Measurements from ENCODE around the gene ANKRD44.

The ANKRD44 gene

GRCh38 chr2:197204519-197205250 lies 105.9 kb downstream of the ANKRD44 start:
- TF ChIP-seq CTCF (IDR thresholded peaks at IDR 0.05; ENCODE audit: low read depth, low read length) (no peak), MAX (IDR thresholded peaks at IDR 0.05; ENCODE audit: low read depth, low read length) (no peak), MYC (IDR thresholded peaks at IDR 0.05; ENCODE audit: low read depth, low read length) (no peak), POLR2A (IDR thresholded peaks at IDR 0.05; ENCODE audit: extremely low read depth, insufficient read length) (no peak)
- DNase-seq (ENCODE audit: low read depth) = no peak
- H3K4me3 ChIP-seq (ENCODE audit: low read depth, low read length) = no peak overlapping the region

GRCh38 chr2:197201874-197202273 lies 108.7 kb downstream of the ANKRD44 start:
- no peak overlapping the region for H3K4me3 ChIP-seq (ENCODE audit: low read depth, low read length)
- DNase-seq (ENCODE audit: low read depth) = no peak
- TF ChIP-seq POLR2A (IDR thresholded peaks at IDR 0.05; ENCODE audit: extremely low read depth, insufficient read length) = no peak
- TF ChIP-seq MAX (IDR thresholded peaks at IDR 0.05; ENCODE audit: low read depth, low read length) = no peak
- no peak for TF ChIP-seq MYC (IDR thresholded peaks at IDR 0.05; ENCODE audit: low read depth, low read length)
- no peak for TF ChIP-seq CTCF (IDR thresholded peaks at IDR 0.05; ENCODE audit: low read depth, low read length)

- H3K4me3 ChIP-seq (ENCODE audit: low read depth, low read length) = no peak overlapping the region
- no peak for DNase-seq (ENCODE audit: low read depth)
Observed at GRCh38 chr2:197200762-197201058, 109.9 kb downstream of the ANKRD44 start.

GRCh38 chr2:197200051-197200761 lies 110.4 kb downstream of the ANKRD44 start:
- peak; percentile 65 for DNase-seq (ENCODE audit: low read depth)
- no peak for TF ChIP-seq MYC (IDR thresholded peaks at IDR 0.05; ENCODE audit: low read depth, low read length)
- H3K4me3 ChIP-seq (ENCODE audit: low read depth, low read length) = no peak overlapping the region

More at GRCh38 chr2:197200762-197201058, 109.9 kb downstream of the ANKRD44 start:
- TF ChIP-seq MAX (IDR thresholded peaks at IDR 0.05; ENCODE audit: low read depth, low read length) (no peak), POLR2A (IDR thresholded peaks at IDR 0.05; ENCODE audit: extremely low read depth, insufficient read length) (no peak), CTCF (IDR thresholded peaks at IDR 0.05; ENCODE audit: low read depth, low read length) (no peak), MYC (IDR thresholded peaks at IDR 0.05; ENCODE audit: low read depth, low read length) (no peak)

GRCh38 chr2:197198890-197199289 lies 111.7 kb downstream of the ANKRD44 start:
- peak; percentile 99 for DNase-seq (ENCODE audit: low read depth)
- H3K4me3 ChIP-seq (ENCODE audit: low read depth, low read length) = peak overlapping the region; percentile 59
- TF ChIP-seq MAX (IDR thresholded peaks at IDR 0.05; ENCODE audit: low read depth, low read length) (peak; percentile 62), CTCF (IDR thresholded peaks at IDR 0.05; ENCODE audit: low read depth, low read length) (no peak), MYC (IDR thresholded peaks at IDR 0.05; ENCODE audit: low read depth, low read length) (peak; percentile 77), POLR2A (IDR thresholded peaks at IDR 0.05; ENCODE audit: extremely low read depth, insufficient read length) (peak; percentile 34)

- TF ChIP-seq POLR2A (IDR thresholded peaks at IDR 0.05; ENCODE audit: extremely low read depth, insufficient read length) (no peak), MYC (IDR thresholded peaks at IDR 0.05; ENCODE audit: low read depth, low read length) (no peak), MAX (IDR thresholded peaks at IDR 0.05; ENCODE audit: low read depth, low read length) (no peak), CTCF (IDR thresholded peaks at IDR 0.05; ENCODE audit: low read depth, low read length) (no peak)
- H3K4me3 ChIP-seq (ENCODE audit: low read depth, low read length) = no peak overlapping the region
- DNase-seq (ENCODE audit: low read depth) = peak; percentile 51
Observed at GRCh38 chr2:197197895-197198311, 112.7 kb downstream of the ANKRD44 start.

Measured in NB4 (cell line).